Measurements from ENCODE around the gene FOCAD.

Gene FOCAD

GRCh38 chr9:21023861-21024260 is 339.8 kb downstream of the FOCAD start:
- no peak overlapping the region for H3K23ac ChIP-seq (ENCODE audit: low read length in 2 of 2)
- H3K4ac ChIP-seq (ENCODE audit: low read depth in 1 of 2, low read length in 2 of 2) = no peak overlapping the region
- H3K27me3 ChIP-seq (ENCODE audit: control insufficient read depth in 1 of 2, insufficient read depth in 1 of 2, low read length in 2 of 2) = no peaks in the 10 kb centered on the region
- H3K9me3 ChIP-seq (ENCODE audit: control insufficient read depth, low read length) = no peaks in the 10 kb centered on the region
- no peak overlapping the region for H4K91ac ChIP-seq (ENCODE audit: low read length)
- WGBS = no CpG with 5 or more reads among the region's 2 CpGs
- no peak overlapping the region for H2AFZ ChIP-seq (ENCODE audit: low read depth, low read length)
- no peak overlapping the region for H2BK12ac ChIP-seq (ENCODE audit: low read length in 2 of 2)
- no peak overlapping the region for H3K4me2 ChIP-seq (ENCODE audit: low read length, poor library complexity, severe bottlenecking)
- no peak overlapping the region for H2AK5ac ChIP-seq (ENCODE audit: low read length, severe bottlenecking)
- no peak overlapping the region for H2BK120ac ChIP-seq (ENCODE audit: low read depth, low read length)
- H3K4me3 ChIP-seq (ENCODE audit: insufficient read depth in 1 of 2, low read depth in 1 of 2, low read length in 2 of 2) = no peak overlapping the region
- no peak overlapping the region for H4K8ac ChIP-seq (ENCODE audit: low read length)
- H2BK15ac ChIP-seq (ENCODE audit: low read depth, poor library complexity, severe bottlenecking) = no peak overlapping the region
- DNase-seq = no peak
- H3K79me1 ChIP-seq (replicated peaks; ENCODE audit: low read length, poor library complexity, severe bottlenecking) = peaks cover 4% of the 10 kb centered on the region
- H3K9ac ChIP-seq (ENCODE audit: low read length) = no peak overlapping the region
- H3K4me1 ChIP-seq (ENCODE audit: control insufficient read depth, insufficient read depth, low read depth, low read length) = no peaks in the 10 kb centered on the region
- H3K18ac ChIP-seq (ENCODE audit: low read depth in 1 of 2, low read length in 2 of 2) = no peak overlapping the region
- H3K27ac ChIP-seq (ENCODE audit: low read length, poor library complexity, severe bottlenecking) = no peak overlapping the region
- peaks cover 0 to 4% of the 10 kb centered on the region in 2 experiments for H3K36me3 ChIP-seq (ENCODE audit: control insufficient read depth in 1 of 2, insufficient read depth in 2 of 2, low read depth in 1 of 2, low read length in 2 of 2)
- H2BK5ac ChIP-seq (ENCODE audit: low read depth, low read length, poor library complexity, severe bottlenecking) = no peak overlapping the region
- no peak overlapping the region for H3K14ac ChIP-seq (ENCODE audit: low read length in 2 of 2)

GRCh38 chr9:21027295-21027694 is 343.2 kb downstream of the FOCAD start:
- Histone ChIP-seq H2BK5ac (ENCODE audit: low read depth, low read length, poor library complexity, severe bottlenecking) (no peak overlapping the region), H4K91ac (ENCODE audit: low read length) (no peak overlapping the region), H3K27me3 (ENCODE audit: control insufficient read depth in 1 of 2, insufficient read depth in 1 of 2, low read length in 2 of 2) (no peaks in the 10 kb centered on the region), H3K9me3 (ENCODE audit: control insufficient read depth, low read length) (no peaks in the 10 kb centered on the region), H2BK12ac (ENCODE audit: low read length in 2 of 2) (no peak overlapping the region), H2AK5ac (ENCODE audit: low read length, severe bottlenecking) (no peak overlapping the region), H3K4ac (ENCODE audit: low read depth in 1 of 2, low read length in 2 of 2) (no peak overlapping the region), H3K4me3 (ENCODE audit: insufficient read depth in 1 of 2, low read depth in 1 of 2, low read length in 2 of 2) (no peak overlapping the region), H3K9ac (ENCODE audit: low read length) (no peak overlapping the region), H3K23ac (ENCODE audit: low read length in 2 of 2) (no peak overlapping the region), H3K14ac (ENCODE audit: low read length in 2 of 2) (no peak overlapping the region), H4K8ac (ENCODE audit: low read length) (no peak overlapping the region), H3K4me1 (ENCODE audit: control insufficient read depth, insufficient read depth, low read depth, low read length) (peaks cover 9% of the 10 kb centered on the region), H3K4me2 (ENCODE audit: low read length, poor library complexity, severe bottlenecking) (no peak overlapping the region), H3K27ac (ENCODE audit: low read length, poor library complexity, severe bottlenecking) (peak overlapping the region; percentile 59), H3K36me3 (ENCODE audit: control insufficient read depth in 1 of 2, insufficient read depth in 2 of 2, low read depth in 1 of 2, low read length in 2 of 2) (peaks cover 0 to 4% of the 10 kb centered on the region in 2 experiments), H3K79me1 (replicated peaks; ENCODE audit: low read length, poor library complexity, severe bottlenecking) (peaks cover 4% of the 10 kb centered on the region), H2AFZ (ENCODE audit: low read depth, low read length) (no peak overlapping the region), H3K18ac (ENCODE audit: low read depth in 1 of 2, low read length in 2 of 2) (no peak overlapping the region), H2BK15ac (ENCODE audit: low read depth, poor library complexity, severe bottlenecking) (no peak overlapping the region), H2BK120ac (ENCODE audit: low read depth, low read length) (no peak overlapping the region)
- DNase-seq = peak; percentile 21
- 0% methylated on average over 2 of the region's 4 CpGs for WGBS

- H3K4ac ChIP-seq (ENCODE audit: low read depth in 1 of 2, low read length in 2 of 2) = no peak overlapping the region
Measured at GRCh38 chr9:21028466-21028865, 344.4 kb downstream of the FOCAD start.

GRCh38 chr9:21029661-21030060 is 345.6 kb downstream of the FOCAD start:
- no peak overlapping the region for H3K23ac ChIP-seq (ENCODE audit: low read length in 2 of 2)
- no peak overlapping the region for H2BK12ac ChIP-seq (ENCODE audit: low read length in 2 of 2)
- no peak overlapping the region for H2BK15ac ChIP-seq (ENCODE audit: low read depth, poor library complexity, severe bottlenecking)
- no peak overlapping the region for H3K4me3 ChIP-seq (ENCODE audit: insufficient read depth in 1 of 2, low read depth in 1 of 2, low read length in 2 of 2)
- no peak overlapping the region for H2BK120ac ChIP-seq (ENCODE audit: low read depth, low read length)
- no peak overlapping the region for H3K9ac ChIP-seq (ENCODE audit: low read length)
- no peaks in the 10 kb centered on the region for H3K9me3 ChIP-seq (ENCODE audit: control insufficient read depth, low read length)
- peaks cover 4% of the 10 kb centered on the region for H3K79me1 ChIP-seq (replicated peaks; ENCODE audit: low read length, poor library complexity, severe bottlenecking)
- no peak overlapping the region for H2BK5ac ChIP-seq (ENCODE audit: low read depth, low read length, poor library complexity, severe bottlenecking)
- H3K27ac ChIP-seq (ENCODE audit: low read length, poor library complexity, severe bottlenecking) = no peak overlapping the region
- no peak overlapping the region for H2AFZ ChIP-seq (ENCODE audit: low read depth, low read length)
- peaks cover 0 to 4% of the 10 kb centered on the region in 2 experiments for H3K36me3 ChIP-seq (ENCODE audit: control insufficient read depth in 1 of 2, insufficient read depth in 2 of 2, low read depth in 1 of 2, low read length in 2 of 2)
- H3K4me2 ChIP-seq (ENCODE audit: low read length, poor library complexity, severe bottlenecking) = no peak overlapping the region
- no peak overlapping the region for H3K18ac ChIP-seq (ENCODE audit: low read depth in 1 of 2, low read length in 2 of 2)
- 76% methylated on average over 7 of the region's 8 CpGs for WGBS
- H3K4ac ChIP-seq (ENCODE audit: low read depth in 1 of 2, low read length in 2 of 2) = no peak overlapping the region
- no peak overlapping the region for H4K8ac ChIP-seq (ENCODE audit: low read length)
- no peak overlapping the region for H4K91ac ChIP-seq (ENCODE audit: low read length)
- peaks cover 9% of the 10 kb centered on the region for H3K4me1 ChIP-seq (ENCODE audit: control insufficient read depth, insufficient read depth, low read depth, low read length)
- no peak overlapping the region for H3K14ac ChIP-seq (ENCODE audit: low read length in 2 of 2)
- DNase-seq = no peak
- H3K27me3 ChIP-seq (ENCODE audit: control insufficient read depth in 1 of 2, insufficient read depth in 1 of 2, low read length in 2 of 2) = no peaks in the 10 kb centered on the region
- H2AK5ac ChIP-seq (ENCODE audit: low read length, severe bottlenecking) = no peak overlapping the region

More at GRCh38 chr9:21028466-21028865, 344.4 kb downstream of the FOCAD start:
- H2BK120ac ChIP-seq (ENCODE audit: low read depth, low read length) = no peak overlapping the region
- H4K91ac ChIP-seq (ENCODE audit: low read length) = no peak overlapping the region
- no peak overlapping the region for H2BK15ac ChIP-seq (ENCODE audit: low read depth, poor library complexity, severe bottlenecking)
- H2BK12ac ChIP-seq (ENCODE audit: low read length in 2 of 2) = no peak overlapping the region
- no peak overlapping the region for H2BK5ac ChIP-seq (ENCODE audit: low read depth, low read length, poor library complexity, severe bottlenecking)
- DNase-seq = peak; percentile 41
- no peak overlapping the region for H3K23ac ChIP-seq (ENCODE audit: low read length in 2 of 2)
- H3K4me3 ChIP-seq (ENCODE audit: insufficient read depth in 1 of 2, low read depth in 1 of 2, low read length in 2 of 2) = no peak overlapping the region
- H3K9ac ChIP-seq (ENCODE audit: low read length) = no peak overlapping the region
- WGBS = 0% methylated on average over 1 of the region's 3 CpGs
- peaks cover 9% of the 10 kb centered on the region for H3K4me1 ChIP-seq (ENCODE audit: control insufficient read depth, insufficient read depth, low read depth, low read length)
- H3K79me1 ChIP-seq (replicated peaks; ENCODE audit: low read length, poor library complexity, severe bottlenecking) = peaks cover 4% of the 10 kb centered on the region
- H3K27ac ChIP-seq (ENCODE audit: low read length, poor library complexity, severe bottlenecking) = no peak overlapping the region
- no peak overlapping the region for H3K4me2 ChIP-seq (ENCODE audit: low read length, poor library complexity, severe bottlenecking)
- no peak overlapping the region for H3K18ac ChIP-seq (ENCODE audit: low read depth in 1 of 2, low read length in 2 of 2)
- H4K8ac ChIP-seq (ENCODE audit: low read length) = no peak overlapping the region
- H3K27me3 ChIP-seq (ENCODE audit: control insufficient read depth in 1 of 2, insufficient read depth in 1 of 2, low read length in 2 of 2) = no peaks in the 10 kb centered on the region
- peaks cover 0 to 4% of the 10 kb centered on the region in 2 experiments for H3K36me3 ChIP-seq (ENCODE audit: control insufficient read depth in 1 of 2, insufficient read depth in 2 of 2, low read depth in 1 of 2, low read length in 2 of 2)
- no peak overlapping the region for H2AFZ ChIP-seq (ENCODE audit: low read depth, low read length)
- no peaks in the 10 kb centered on the region for H3K9me3 ChIP-seq (ENCODE audit: control insufficient read depth, low read length)
- no peak overlapping the region for H3K14ac ChIP-seq (ENCODE audit: low read length in 2 of 2)
- no peak overlapping the region for H2AK5ac ChIP-seq (ENCODE audit: low read length, severe bottlenecking)
